ENCODE measurements around the gene DDX3X. TPM values are rescaled to one million over a fixed set of nuclear protein-coding genes. Genes with fewer than 3 reads are reported as not detected.
"Not testable (repeated sequence)": the region's sequence is repeated elsewhere in the genome, so short reads cannot be mapped to it uniquely, and the experiment has no call there.

DDX3X gene
- total and polyA plus RNA-seq, 2 donors from 2014 or later, result 43.6 to 275 TPM

DNA sequence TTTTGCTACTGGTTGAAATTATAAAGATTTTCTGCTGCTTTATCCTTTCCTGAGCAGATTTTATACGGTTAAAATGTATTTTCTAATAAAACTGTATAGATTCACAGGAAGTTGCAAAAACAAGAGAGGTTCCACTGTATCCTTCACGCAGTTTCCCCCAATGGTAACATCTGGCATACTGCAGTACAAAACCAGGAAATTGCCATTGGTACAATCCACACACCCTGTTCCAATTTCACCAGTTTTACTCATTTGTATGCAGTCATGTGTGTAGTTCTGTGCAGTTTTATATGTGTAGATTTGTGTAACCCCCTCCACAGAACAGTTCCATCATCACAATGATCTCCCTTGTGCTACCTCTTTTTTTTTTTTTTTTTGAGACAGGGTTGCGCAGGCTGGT is 20.0 kb downstream of the DDX3X start:
- Histone ChIP-seq H3K9me3 (ENCODE audit: control insufficient read depth in 2 of 3, insufficient read depth in 1 of 3, low read length in 3 of 3) (no peaks in the 10 kb centered on the region), H3K4me1 (ENCODE audit: control insufficient read depth in 2 of 3, insufficient read depth in 2 of 3, low read depth in 1 of 3, low read length in 3 of 3) (no peaks in the 10 kb centered on the region), H3K27ac (ENCODE audit: low read depth in 2 of 2, low read length in 2 of 2) (no peak overlapping the region), H3K27me3 (ENCODE audit: control insufficient read depth, insufficient read depth, low read length) (no peaks in the 10 kb centered on the region), H3K36me3 (ENCODE audit: control insufficient read depth in 2 of 3, insufficient read depth in 3 of 3, low read length in 3 of 3) (peaks cover 0 to 4% (median 0%) of the 10 kb centered on the region in 3 donors), H3K4me3 (ENCODE audit: low read length in 3 of 3) (no peak overlapping the region), H3K9ac (ENCODE audit: low read length in 3 of 3) (no peak overlapping the region)
- TF ChIP-seq, protein P1, sequence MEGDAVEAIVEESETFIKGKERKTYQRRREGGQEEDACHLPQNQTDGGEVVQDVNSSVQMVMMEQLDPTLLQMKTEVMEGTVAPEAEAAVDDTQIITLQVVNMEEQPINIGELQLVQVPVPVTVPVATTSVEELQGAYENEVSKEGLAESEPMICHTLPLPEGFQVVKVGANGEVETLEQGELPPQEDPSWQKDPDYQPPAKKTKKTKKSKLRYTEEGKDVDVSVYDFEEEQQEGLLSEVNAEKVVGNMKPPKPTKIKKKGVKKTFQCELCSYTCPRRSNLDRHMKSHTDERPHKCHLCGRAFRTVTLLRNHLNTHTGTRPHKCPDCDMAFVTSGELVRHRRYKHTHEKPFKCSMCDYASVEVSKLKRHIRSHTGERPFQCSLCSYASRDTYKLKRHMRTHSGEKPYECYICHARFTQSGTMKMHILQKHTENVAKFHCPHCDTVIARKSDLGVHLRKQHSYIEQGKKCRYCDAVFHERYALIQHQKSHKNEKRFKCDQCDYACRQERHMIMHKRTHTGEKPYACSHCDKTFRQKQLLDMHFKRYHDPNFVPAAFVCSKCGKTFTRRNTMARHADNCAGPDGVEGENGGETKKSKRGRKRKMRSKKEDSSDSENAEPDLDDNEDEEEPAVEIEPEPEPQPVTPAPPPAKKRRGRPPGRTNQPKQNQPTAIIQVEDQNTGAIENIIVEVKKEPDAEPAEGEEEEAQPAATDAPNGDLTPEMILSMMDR (IDR thresholded peaks at IDR 0.05; ENCODE audit: borderline replicate concordance, extremely low read depth, insufficient read depth), result no peak
- intact Hi-C loops (cut with DNase I), result no loop called here
- no peak for FAIRE-seq
- no peak for DNase-seq

DNA sequence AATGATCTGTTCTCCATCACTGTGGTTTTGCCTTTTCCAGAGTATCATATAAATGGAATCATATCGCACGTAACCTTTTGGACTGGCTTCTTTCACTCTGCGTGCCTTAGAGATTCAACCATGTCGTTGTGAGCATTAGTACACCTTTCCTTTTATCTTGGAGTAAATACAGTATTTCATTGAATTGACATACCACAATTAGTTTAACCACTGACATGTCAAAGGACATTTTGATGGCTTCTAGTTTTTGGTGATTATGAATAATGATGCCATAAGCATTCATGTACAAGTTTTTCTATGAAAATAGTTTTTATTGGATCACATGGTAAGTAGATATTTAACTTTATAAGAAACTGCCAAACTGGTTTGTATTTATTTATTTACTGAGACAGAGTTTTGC is 35.2 kb downstream of the DDX3X start:
- DNase-seq (no peak), FAIRE-seq (no peak)
- Histone ChIP-seq H3K9ac (ENCODE audit: low read length in 3 of 3) (no peak overlapping the region), H3K4me3 (ENCODE audit: low read length in 3 of 3) (no peak overlapping the region), H3K27me3 (ENCODE audit: control insufficient read depth, insufficient read depth, low read length) (no peaks in the 10 kb centered on the region), H3K27ac (ENCODE audit: low read depth in 2 of 2, low read length in 2 of 2) (no peak overlapping the region), H3K9me3 (ENCODE audit: control insufficient read depth in 2 of 3, insufficient read depth in 1 of 3, low read length in 3 of 3) (no peaks in the 10 kb centered on the region), H3K36me3 (ENCODE audit: control insufficient read depth in 2 of 3, insufficient read depth in 3 of 3, low read length in 3 of 3) (no peaks in the 10 kb centered on the region), H3K4me1 (ENCODE audit: control insufficient read depth in 2 of 3, insufficient read depth in 2 of 3, low read depth in 1 of 3, low read length in 3 of 3) (no peaks in the 10 kb centered on the region)
- TF ChIP-seq, protein P1 (IDR thresholded peaks at IDR 0.05; ENCODE audit: borderline replicate concordance, extremely low read depth, insufficient read depth), result no peak
- intact Hi-C loops (cut with DNase I), result no loop called here

DNA sequence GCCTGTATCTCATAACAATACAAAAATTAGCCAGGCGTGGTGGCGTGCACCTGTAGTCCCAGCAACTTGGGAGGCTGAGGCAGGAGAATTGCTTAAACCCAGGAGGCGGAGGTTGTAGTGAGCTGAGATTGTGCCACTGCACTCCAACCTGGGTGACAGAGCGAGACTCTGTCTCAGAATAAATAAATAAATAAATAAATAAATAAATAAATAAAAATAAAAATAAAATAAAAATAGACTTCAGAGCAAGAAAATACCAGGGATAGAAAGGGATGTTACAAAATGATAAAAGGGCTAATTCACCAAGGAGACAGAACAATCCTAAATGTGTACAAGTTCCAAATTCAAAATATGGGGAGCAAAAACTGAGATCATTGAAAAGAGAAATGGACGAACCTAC is 37.6 kb downstream of the DDX3X start:
- H3K9me3 ChIP-seq (ENCODE audit: control insufficient read depth in 2 of 3, insufficient read depth in 1 of 3, low read length in 3 of 3); H3K27ac ChIP-seq (ENCODE audit: low read depth in 2 of 2, low read length in 2 of 2); H3K27me3 ChIP-seq (ENCODE audit: control insufficient read depth, insufficient read depth, low read length); FAIRE-seq; H3K4me3 ChIP-seq (ENCODE audit: low read length in 3 of 3); H3K9ac ChIP-seq (ENCODE audit: low read length in 3 of 3); H3K4me1 ChIP-seq (ENCODE audit: control insufficient read depth in 2 of 3, insufficient read depth in 2 of 3, low read depth in 1 of 3, low read length in 3 of 3); DNase-seq; intact Hi-C loops (cut with DNase I); H3K36me3 ChIP-seq (ENCODE audit: control insufficient read depth in 2 of 3, insufficient read depth in 3 of 3, low read length in 3 of 3): not testable (repeated sequence)

DNA sequence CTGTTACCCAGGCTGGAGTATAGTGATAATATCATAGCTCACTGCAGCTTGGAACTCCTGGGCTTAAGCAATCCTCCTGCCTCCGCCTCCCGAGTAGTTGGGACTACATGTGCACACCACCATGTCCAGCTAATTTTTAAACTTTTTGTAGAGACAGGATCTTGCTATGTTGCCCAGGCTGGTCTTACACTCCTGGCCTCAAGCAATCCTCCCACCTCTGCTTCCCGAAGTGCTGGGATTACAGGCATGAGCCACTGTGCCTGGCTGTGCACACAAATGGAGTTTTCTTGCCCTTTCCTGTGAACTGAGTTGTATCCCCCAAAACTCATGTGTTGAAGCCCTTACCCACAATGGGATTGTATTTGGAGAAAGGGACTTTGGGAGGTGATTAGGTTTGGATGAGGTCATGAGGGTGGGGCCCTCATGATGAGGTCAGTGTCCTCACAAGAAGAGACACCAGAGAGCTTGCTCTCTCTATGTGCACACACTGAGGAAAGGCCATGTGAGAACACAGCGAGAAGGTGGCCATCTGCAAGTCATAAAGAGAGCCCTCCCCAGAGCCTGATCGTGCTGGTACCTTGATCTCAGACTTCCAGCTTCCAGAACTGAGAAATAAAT is 40.1 kb downstream of the DDX3X start:
- no peak for FAIRE-seq
- intact Hi-C loops (cut with DNase I), result no loop called here
- TF ChIP-seq, protein P1 (IDR thresholded peaks at IDR 0.05; ENCODE audit: borderline replicate concordance, extremely low read depth, insufficient read depth), result no peak
- no peaks in the 10 kb centered on the region for H3K36me3 ChIP-seq (ENCODE audit: control insufficient read depth in 2 of 3, insufficient read depth in 3 of 3, low read length in 3 of 3)
- H3K27me3 ChIP-seq (ENCODE audit: control insufficient read depth, insufficient read depth, low read length), result no peaks in the 10 kb centered on the region
- no peak overlapping the region for H3K4me3 ChIP-seq (ENCODE audit: low read length in 3 of 3)
- H3K9ac ChIP-seq (ENCODE audit: low read length in 3 of 3), result no peak overlapping the region
- no peak for DNase-seq
- H3K4me1 ChIP-seq (ENCODE audit: control insufficient read depth in 2 of 3, insufficient read depth in 2 of 3, low read depth in 1 of 3, low read length in 3 of 3), result no peaks in the 10 kb centered on the region
- no peak overlapping the region for H3K27ac ChIP-seq (ENCODE audit: low read depth in 2 of 2, low read length in 2 of 2)
- no peaks in the 10 kb centered on the region for H3K9me3 ChIP-seq (ENCODE audit: control insufficient read depth in 2 of 3, insufficient read depth in 1 of 3, low read length in 3 of 3)
